NT2/D1 (cell line): Measurements from ENCODE around the gene IGF2R.

Experiments used
- SUZ12 ChIP-seq: IDR thresholded peaks from 2 replicates; pipeline ENCODE4 v1.6.1; 2011; ENCODE audit not compliant: insufficient read length, insufficient read depth; ENCODE audit errors: extremely low read depth
- YY1 ChIP-seq: IDR thresholded peaks from 2 replicates; pipeline ENCODE4 v1.6.1; 2011; ENCODE audit not compliant: insufficient read length, insufficient read depth
- ZNF274 ChIP-seq: IDR thresholded peaks from 2 replicates; pipeline ENCODE4 v1.6.1; 2011; ENCODE audit warnings: mild to moderate bottlenecking, low read depth, low read length

GRCh38 chr6:160071805-160072690, 103.2 kb downstream of the IGF2R start:
- no peak for TF ChIP-seq ZNF274
- no peak for TF ChIP-seq YY1
- no peak for TF ChIP-seq SUZ12
